B cell (primary cell): ENCODE results near the gene FRMD4A. TPM values are rescaled to one million over a fixed set of nuclear protein-coding genes. Genes with fewer than 3 reads are reported as not detected.

ENCODE experiments used
- ATAC-seq: fragments of 200-7000 bp; cut with Tn5 transposase; one replicate; pipeline ENCODE4 v1.10.0; 2021; ENCODE audit warnings: low read depth, mild to moderate bottlenecking, moderate number of reproducible peaks, moderate library complexity
- CTCF ChIA-PET: fragments of 350-600 bp; sonication (Branson Sonifier 250); formaldehyde crosslinking; loops from one replicate; lab custom pipeline; 2021; ENCODE audit warnings: antibody characterized with exemption, inconsistent platforms; lab: Charles Lee
- POLR2A ChIA-PET: fragments of 350-600 bp; sonication (Branson Sonifier 250); formaldehyde crosslinking; loops from one replicate; lab custom pipeline; 2021; ENCODE audit warnings: antibody characterized with exemption; lab: Charles Lee
- DNase-seq: peaks from one replicate; pipeline ENCODE4 v3.0.0; 2013
- H2AFZ ChIP-seq: 2 replicates; pipeline ENCODE4 v1.6.1; 2012; ENCODE audit warnings: mild to moderate bottlenecking, low read depth, low read length; ENCODE audit not compliant: insufficient read depth, poor library complexity, severe bottlenecking
- H3K27ac ChIP-seq, 2 donors: 1 replicate in 1 of 2; 2 replicates in 1 of 2; pipeline ENCODE4 v1.5.1; 2012 to 2013; ENCODE audit warnings: low read length in 2 of 2, mild to moderate bottlenecking in 2 of 2, moderate library complexity in 1 of 2
- H3K27me3 ChIP-seq, 4 experiments: fragments of 200-600 bp in 1 of 4; sonication (generic) in 1 of 4; replicated peaks in 1 of 4; 1 replicate in 2 of 4; 2 replicates in 2 of 4; pipeline versions ENCODE4 v1.6.1 to v1.7.0; 2013 to 2016; ENCODE audit warnings: low read length in 3 of 4, mild to moderate bottlenecking in 2 of 4, mixed read lengths in 1 of 4, moderate library complexity in 1 of 4; ENCODE audit not compliant: insufficient read depth in 4 of 4, control insufficient read depth in 3 of 4; ENCODE audit errors: control extremely low read depth in 1 of 4
- H3K36me3 ChIP-seq, 2 experiments: replicated peaks in 1 of 2; 1 replicate in 1 of 2; 2 replicates in 1 of 2; pipeline versions ENCODE4 v1.6.1 to v1.7.1; 2013; ENCODE audit warnings: low read length in 1 of 2; ENCODE audit not compliant: insufficient read depth in 2 of 2, control insufficient read depth in 1 of 2; ENCODE audit errors: control extremely low read depth in 1 of 2, extremely low read depth in 1 of 2
- H3K4me1 ChIP-seq, 2 donors: fragments of 200-600 bp in 1 of 2; sonication (generic) in 1 of 2; 1 replicate in 1 of 2; 2 replicates in 1 of 2; pipeline versions ENCODE4 v1.5.1 to v1.6.1; 2013 to 2017; ENCODE audit warnings: low read length in 2 of 2; ENCODE audit not compliant: control insufficient read depth in 2 of 2, insufficient read depth in 2 of 2
- H3K4me2 ChIP-seq: replicated peaks from 2 replicates; pipeline ENCODE3; 2012; ENCODE audit warnings: mild to moderate bottlenecking, low read depth, low read length; ENCODE audit not compliant: poor library complexity, severe bottlenecking
- H3K4me3 ChIP-seq, 5 experiments: fragments of 200-600 bp in 1 of 5; sonication (generic) in 1 of 5; 1 replicate in 3 of 5; 2 replicates in 2 of 5; pipeline versions ENCODE4 v1.5.1 to v1.7.0; 2011 to 2016; ENCODE audit warnings: low read length in 4 of 5, mild to moderate bottlenecking in 4 of 5, low read depth in 2 of 5, control low read depth in 1 of 5, moderate library complexity in 1 of 5; ENCODE audit not compliant: insufficient read depth in 1 of 5; ENCODE audit errors: control extremely low read depth in 1 of 5, extremely low read depth in 1 of 5
- H3K79me2 ChIP-seq: fragments of 200-600 bp; sonication (generic); one replicate; pipeline ENCODE4 v1.6.0; 2016; ENCODE audit warnings: low read length; ENCODE audit not compliant: control insufficient read depth, insufficient read depth
- H3K9ac ChIP-seq: fragments of 200-600 bp; sonication (generic); 2 replicates; pipeline ENCODE4 v1.6.1; 2017; ENCODE audit warnings: mild to moderate bottlenecking, low read length, moderate library complexity
- H3K9me3 ChIP-seq, 3 donors: one replicate each; pipeline versions ENCODE4 v1.6.1 to v1.7.1; 2013; ENCODE audit warnings: low read length in 2 of 3; ENCODE audit not compliant: control insufficient read depth in 2 of 3, insufficient read depth in 1 of 3; ENCODE audit errors: control extremely low read depth in 1 of 3
- H4K20me1 ChIP-seq: 2 replicates; pipeline ENCODE4 v1.6.0; 2012; ENCODE audit warnings: mild to moderate bottlenecking, low read length; ENCODE audit not compliant: insufficient read depth, control insufficient read depth, poor library complexity, severe bottlenecking
- H3K27ac Mint-ChIP-seq: one replicate; pipeline ENCODE4 v1.8.0; 2021; ENCODE audit warnings: mixed read lengths
- H3K27me3 Mint-ChIP-seq: one replicate; pipeline ENCODE4 v1.8.0; 2021; ENCODE audit warnings: mixed read lengths
- H3K4me1 Mint-ChIP-seq: one replicate; pipeline ENCODE4 v1.8.0; 2021; ENCODE audit warnings: mixed read lengths
- H3K4me3 Mint-ChIP-seq: one replicate; pipeline ENCODE4 v1.8.0; 2021; ENCODE audit warnings: mixed read lengths
- H3K9me3 Mint-ChIP-seq: one replicate; pipeline ENCODE4 v1.8.0; 2022; ENCODE audit warnings: mixed read lengths; ENCODE audit not compliant: insufficient read depth
- CTCF ChIP-seq: fragments of 200-600 bp; IDR thresholded peaks from one replicate; pipeline ENCODE4 v1.8.0; 2022; ENCODE audit warnings: antibody characterized with exemption, mild to moderate bottlenecking
- EZH2 ChIP-seq: IDR thresholded peaks from 2 replicates; pipeline ENCODE4 v1.6.1; 2012; ENCODE audit warnings: borderline replicate concordance, low read depth, mild to moderate bottlenecking, moderate library complexity, low read length; ENCODE audit not compliant: insufficient read depth, poor library complexity, severe bottlenecking
- WGBS: methylation state at CpG from one replicate; pipeline ENCODE4 v1.1.5; 2013; ENCODE audit warnings: missing lambda C conversion rate; ENCODE audit not compliant: insufficient coverage; 5-methylcytosine and 5-hydroxymethylcytosine counted together
- intact Hi-C: fragments of 100-400 bp; cut with micrococcal nuclease; formaldehyde crosslinking; loops from one replicate; pipeline ENCODE4 v1.10.0; 2022
- polyA plus RNA-seq: library from polyadenylated mRNA; depleted of rRNA; stranded (reverse); fragments of >200 nt; gene quantifications from 2 replicates; pipeline ENCODE4 v1.2.3, GENCODE V29; 2012
- total RNA-seq, 2 donors: library from RNA; stranded (reverse); fragments of 120-200 nt in 1 of 2; gene quantifications; 1 replicate in 1 of 2; 2 replicates in 1 of 2; pipeline versions ENCODE4 v1.2.3 to v1.2.4, GENCODE V29; 2013 to 2022

Gene FRMD4A
- total and polyA plus RNA-seq, 2 donors (not counting 1 experiment from before 2014, with no cell fraction given), result 0.76 to 3.4 TPM

GRCh38 chr10:14271621-14272020 lies 59.1 kb downstream of the FRMD4A start:
- Histone ChIP-seq H3K9ac (no peak overlapping the region), H4K20me1 (no peaks in the 10 kb centered on the region), H3K4me1 (no peaks in the 10 kb centered on the region), H3K9me3 (no peaks in the 10 kb centered on the region), H3K36me3 (no peaks in the 10 kb centered on the region), H3K79me2 (no peaks in the 10 kb centered on the region), H3K4me2 (no peak overlapping the region), H3K4me3 (no peak overlapping the region), H3K27ac (no peak overlapping the region), H3K27me3 (no peaks in the 10 kb centered on the region), H2AFZ (no peak overlapping the region)
- Mint-ChIP-seq H3K9me3 (no peaks in the 10 kb centered on the region), H3K4me1 (no peaks in the 10 kb centered on the region), H3K27me3 (peaks cover 19% of the 10 kb centered on the region), H3K27ac (no peak overlapping the region), H3K4me3 (no peak overlapping the region)
- DNase-seq, result no peak
- no peak for ATAC-seq
- ChIA-PET POLR2A (no interaction called here), CTCF (no interaction called here)
- intact Hi-C loops, result no loop called here
- TF ChIP-seq CTCF (no peak), EZH2 (no peak)
- 88% methylated on average over 2 of the region's 3 CpGs for WGBS

- H3K27me3 Mint-ChIP-seq, result peaks cover 24% of the 10 kb centered on the region
- Histone ChIP-seq H2AFZ (no peak overlapping the region), H3K27me3 (no peaks in the 10 kb centered on the region), H3K4me3 (no peak overlapping the region), H3K4me1 (no peaks in the 10 kb centered on the region), H3K9ac (no peak overlapping the region), H3K9me3 (no peaks in the 10 kb centered on the region), H3K36me3 (no peaks in the 10 kb centered on the region), H3K27ac (no peak overlapping the region), H4K20me1 (no peaks in the 10 kb centered on the region), H3K79me2 (no peaks in the 10 kb centered on the region), H3K4me2 (no peak overlapping the region)
- intact Hi-C loops, result no loop called here
- H3K4me1 Mint-ChIP-seq, result no peaks in the 10 kb centered on the region
- DNase-seq, result no peak
- POLR2A ChIA-PET, result no interaction called here
- no peaks in the 10 kb centered on the region for H3K9me3 Mint-ChIP-seq
- ATAC-seq, result no peak
- CTCF ChIA-PET, result no interaction called here
- TF ChIP-seq CTCF (no peak), EZH2 (no peak)
- 100% methylated on average over 1 of the region's 3 CpGs for WGBS
- no peak overlapping the region for H3K27ac Mint-ChIP-seq
- no peak overlapping the region for H3K4me3 Mint-ChIP-seq
These were observed 60.4 kb downstream of the FRMD4A start for GRCh38 chr10:14270370-14270769.
